A549 (cell line): Measurements from ENCODE around the gene AURKB. TPM values are rescaled to one million over a fixed set of nuclear protein-coding genes. Genes with fewer than 3 reads are reported as not detected.

Experiments used
- ATAC-seq, 2 experiments: fragments of 200-7000 bp in 1 of 2; fragments of >200 bp in 1 of 2; cut with Nextera tagmentation in 1 of 2; cut with Tn5 transposase in 1 of 2; 3 replicates each; pipeline versions ENCODE4 v1.8.0 to v1.9.1; 2018 to 2020; ENCODE audit warnings: mild to moderate bottlenecking in 1 of 2, moderate library complexity in 1 of 2
- CTCF ChIA-PET: fragments of 300-600 bp; sonication (Branson Sonifier 250); formaldehyde crosslinking; extraction: SDS; loops from one replicate; lab custom pipeline; 2021; ENCODE audit warnings: antibody characterized with exemption, inconsistent platforms; lab: Yijun Ruan, JAX
- POLR2A ChIA-PET: fragments of 350-600 bp; formaldehyde crosslinking; extraction: SDS; loops from one replicate; lab custom pipeline; 2021; ENCODE audit warnings: antibody characterized with exemption, inconsistent platforms; lab: Yijun Ruan, JAX
- DNase-seq, 2 experiments: peaks; one replicate each; pipeline versions ENCODE4 v3.0.0 to v3.0.0-alpha.2; 2011 to 2016; ENCODE audit warnings: low read depth in 1 of 2, low spot score in 1 of 2
- FAIRE-seq: peaks from 2 replicates; lab custom pipeline; 2011; peaks lifted over from hg19 to GRCh38; lab: Jason Lieb, UNC
- H3K27ac ChIP-seq, 2 experiments: fragments of >200 bp; sonication (Bioruptor Twin); formaldehyde crosslinking; 3 replicates each; pipeline ENCODE4 v1.5.1; 2016 to 2017
- H3K4me1 ChIP-seq: fragments of >200 bp; sonication (Bioruptor Twin); formaldehyde crosslinking; 3 replicates; pipeline ENCODE4 v1.6.1; 2016
- H3K4me2 ChIP-seq: fragments of >200 bp; sonication (Bioruptor Twin); formaldehyde crosslinking; 3 replicates; pipeline ENCODE4 v1.6.1; 2016
- H3K4me3 ChIP-seq: fragments of >200 bp; sonication (Bioruptor Twin); formaldehyde crosslinking; 3 replicates; pipeline ENCODE4 v1.5.1; 2016
- H3K9me3 ChIP-seq: fragments of >200 bp; sonication (Bioruptor Twin); formaldehyde crosslinking; 3 replicates; pipeline ENCODE4 v1.6.1; 2016
- CBX8 ChIP-seq: fragments of 200-600 bp; sonication (generic); IDR thresholded peaks from 2 replicates; pipeline ENCODE4 v1.6.1; 2016
- EHF ChIP-seq: fragments of 250-450 bp; sonication (Bioruptor Pico); IDR thresholded peaks from 2 replicates; pipeline ENCODE4 v1.5.0; 2020; ENCODE audit warnings: mild to moderate bottlenecking
- HOXA7 ChIP-seq: fragments of 250-450 bp; sonication (Bioruptor Pico); IDR thresholded peaks from 2 replicates; pipeline ENCODE4 v1.5.0; 2020; ENCODE audit warnings: mild to moderate bottlenecking, moderate library complexity
- JUN ChIP-seq, 2 experiments: fragments of >200 bp; sonication (Bioruptor Twin); formaldehyde crosslinking; IDR thresholded peaks; 2 replicates in 1 of 2; 3 replicates in 1 of 2; pipeline ENCODE4 v1.6.1; 2016 to 2017
- KDM5A ChIP-seq: fragments of 200-600 bp; sonication (generic); IDR thresholded peaks from 2 replicates; pipeline ENCODE4 v1.6.1; 2016; ENCODE audit warnings: antibody characterized with exemption, mild to moderate bottlenecking
- MAFK ChIP-seq: fragments of 450-650 bp; IDR thresholded peaks from 2 replicates; pipeline ENCODE4 v1.6.1; 2014; ENCODE audit not compliant: partially characterized antibody
- NFE2L2 ChIP-seq: fragments of 150-350 bp; conservative IDR thresholded peaks from 2 replicates; pipeline ENCODE4 v1.6.1; 2014; ENCODE audit warnings: low read length
- NR3C1 ChIP-seq: fragments of >200 bp; sonication (Bioruptor Twin); formaldehyde crosslinking; IDR thresholded peaks from 3 replicates; pipeline ENCODE4 v1.6.1; 2017
- PBX3 ChIP-seq: IDR thresholded peaks from 2 replicates; pipeline ENCODE4 v1.6.1; 2012
- PHF8 ChIP-seq: fragments of 200-600 bp; sonication (generic); IDR thresholded peaks from 2 replicates; pipeline ENCODE4 v1.6.1; 2016; ENCODE audit warnings: low read depth, mild to moderate bottlenecking, antibody characterized with exemption, moderate library complexity, borderline replicate concordance
- POLR2AphosphoS2 ChIP-seq: conservative IDR thresholded peaks from 2 replicates; pipeline ENCODE4 v1.6.1; 2012; ENCODE audit warnings: low read length, improper control_type of control experiment, inconsistent platforms
- RARB ChIP-seq: fragments of 250-450 bp; sonication (Bioruptor Pico); IDR thresholded peaks from 2 replicates; pipeline ENCODE4 v1.8.0; 2021; ENCODE audit warnings: mild to moderate bottlenecking, moderate library complexity
- TFCP2L1 ChIP-seq: fragments of 250-450 bp; sonication (Bioruptor Pico); IDR thresholded peaks from 2 replicates; pipeline ENCODE4 v1.5.0; 2021; ENCODE audit warnings: mild to moderate bottlenecking
- WGBS: methylation state at CpG from one replicate; pipeline ENCODE4 v1.1.6; 2017; ENCODE audit errors: missing lambda C conversion rate; 5-methylcytosine and 5-hydroxymethylcytosine counted together
- polyA plus RNA-seq, 4 experiments: library from polyadenylated mRNA; depleted of rRNA in 3 of 4; stranded (reverse); fragments of >200 nt; fragmentation: RNase III in 1 of 4; extraction: RNeasy Plus Mini Kit Qiagen cat#74134 plus additional on column Dnase treatment in 1 of 4; gene quantifications; 2 replicates in 3 of 4; 3 replicates in 1 of 4; pipeline ENCODE4 v1.2.3, GENCODE V29; 2011 to 2017

The AURKB gene
- polyA plus RNA-seq, 2 of the 4 experiments (the other 2 are of a cell fraction): 51.0 to 130 TPM

GRCh38 chr17:8212312-8213180, 2.2 kb upstream of the AURKB start:
- WGBS: 73% methylated on average over 14 of the region's 14 CpGs
- Histone ChIP-seq H3K4me3 (no peak overlapping the region), H3K4me1 (peaks cover 19% of the 10 kb centered on the region), H3K9me3 (no peaks in the 10 kb centered on the region)
- FAIRE-seq: peak; percentile 7
- no peak for TF ChIP-seq PHF8
- peak; percentile 37 for TF ChIP-seq MAFK
- TF ChIP-seq, all 56 proteins: peak for 1
- H3K4me2 ChIP-seq: no peak overlapping the region
- no peak for DNase-seq
- POLR2A ChIA-PET: interaction anchor here (4.6 kb wide), 1 partner anchor 9 kb away, joined by 31 read pairs; no protein-coding TSS in a partner anchor
- no peak for ATAC-seq
- CTCF ChIA-PET: interaction anchor here (1.1 to 17.8 kb wide), 5 partner anchors 8 to 94 kb away, joined by 4 to 164 read pairs (median 5); partner anchors contain the start of gene BORCS6
- H3K27ac ChIP-seq: no peak overlapping the region

GRCh38 chr17:8210761-8211458, 535 bp upstream of the AURKB start:
- ChIA-PET CTCF (interaction anchor here (0.6 to 17.8 kb wide), 11 partner anchors 9 to 930 kb away, joined by 3 to 164 read pairs (median 4); partner anchors contain the start of gene BORCS6), POLR2A (interaction anchor here (0.6 to 4.6 kb wide), 11 partner anchors 11 to 91 kb away, joined by 3 to 31 read pairs (median 5); partner anchors contain the start of gene SLC25A35)
- Histone ChIP-seq H3K4me1 (peaks cover 19% of the 10 kb centered on the region), H3K27ac (peak overlapping the region; percentile 78 to 89), H3K9me3 (no peaks in the 10 kb centered on the region), H3K4me2 (peak overlapping the region; percentile 80), H3K4me3 (peak overlapping the region; percentile 64)
- WGBS: 23% methylated on average over 22 of the region's 22 CpGs
- FAIRE-seq (no peak), DNase-seq (no peak), ATAC-seq (peak in 1 of 2 experiments; percentile 25; a peak in 3 of 6 replicates)
- TF ChIP-seq RARB (CRISPR knock-in tag): no peak
- 0 out of 2 replicates have a peak, but pooled peaks have one; percentile 57 for TF ChIP-seq EHF (CRISPR knock-in tag)

GRCh38 chr17:8206536-8206935, 3.8 kb downstream of the AURKB start:
- DNase-seq (no peak), FAIRE-seq (no peak)
- Histone ChIP-seq H3K4me1 (peaks cover 19% of the 10 kb centered on the region), H3K4me3 (no peak overlapping the region)
- TF ChIP-seq PHF8 (no peak), NR3C1 (no peak)
- TF ChIP-seq, all 56 proteins: peak for 0
- no peak for ATAC-seq
- CTCF ChIA-PET: interaction anchor here (0.7 to 17.8 kb wide), 8 partner anchors 8 to 94 kb away, joined by 3 to 164 read pairs (median 4); partner anchors contain the start of genes BORCS6 and HES7
- Histone ChIP-seq H3K9me3 (no peaks in the 10 kb centered on the region), H3K27ac (no peak overlapping the region), H3K4me2 (no peak overlapping the region)
- 94% methylated on average over 11 of the region's 12 CpGs for WGBS
- POLR2A ChIA-PET: no interaction called here

GRCh38 chr17:8204761-8205555, 5.4 kb downstream of the AURKB start:
- WGBS: 88% methylated on average over 18 of the region's 19 CpGs
- Histone ChIP-seq H3K9me3 (no peaks in the 10 kb centered on the region), H3K4me1 (peaks cover 12% of the 10 kb centered on the region), H3K4me2 (no peak overlapping the region), H3K4me3 (no peak overlapping the region), H3K27ac (no peak overlapping the region)
- POLR2A ChIA-PET: interaction anchor here (1.4 kb wide), 1 partner anchor 32 kb away, joined by 4 read pairs; no protein-coding TSS in a partner anchor
- FAIRE-seq: no peak
- ATAC-seq: no peak
- TF ChIP-seq POLR2AphosphoS2 (peak; percentile 68; the same call in 1 of the 2 replicates), CBX8 (no peak), PBX3 (0 out of 2 replicates have a peak, but pooled peaks have one; percentile 26), RARB (CRISPR knock-in tag) (no peak), HOXA7 (CRISPR knock-in tag) (peak; percentile 76; the same call in 1 of the 2 replicates), JUN (IDR thresholded peaks at IDR 0.05) (peak in 1 of 2 experiments; percentile 17; a peak in 2 of 5 replicates), TFCP2L1 (CRISPR knock-in tag) (peak; percentile 66; the same call in 1 of the 2 replicates), NFE2L2 (no peak), KDM5A (no peak)
- TF ChIP-seq, all 56 proteins: peak for 5
- CTCF ChIA-PET: interaction anchor here (0.9 to 17.8 kb wide), 2 partner anchors 8 to 15 kb away, joined by 4 to 164 read pairs; partner anchors contain the start of gene BORCS6
- no peak for DNase-seq
